ENCODE measurements around the gene UBE2N.
"Not testable (repeated sequence)": the region's sequence is repeated elsewhere in the genome, so short reads cannot be mapped to it uniquely, and the experiment has no call there.

The UBE2N gene

GRCh38 chr12:93442411-93443340 is 929 bp upstream of the UBE2N start:
- no peak for DNase-seq

GRCh38 chr12:93441081-93441616 is 598 bp downstream of the UBE2N start:
- DNase-seq: no peak

DNA sequence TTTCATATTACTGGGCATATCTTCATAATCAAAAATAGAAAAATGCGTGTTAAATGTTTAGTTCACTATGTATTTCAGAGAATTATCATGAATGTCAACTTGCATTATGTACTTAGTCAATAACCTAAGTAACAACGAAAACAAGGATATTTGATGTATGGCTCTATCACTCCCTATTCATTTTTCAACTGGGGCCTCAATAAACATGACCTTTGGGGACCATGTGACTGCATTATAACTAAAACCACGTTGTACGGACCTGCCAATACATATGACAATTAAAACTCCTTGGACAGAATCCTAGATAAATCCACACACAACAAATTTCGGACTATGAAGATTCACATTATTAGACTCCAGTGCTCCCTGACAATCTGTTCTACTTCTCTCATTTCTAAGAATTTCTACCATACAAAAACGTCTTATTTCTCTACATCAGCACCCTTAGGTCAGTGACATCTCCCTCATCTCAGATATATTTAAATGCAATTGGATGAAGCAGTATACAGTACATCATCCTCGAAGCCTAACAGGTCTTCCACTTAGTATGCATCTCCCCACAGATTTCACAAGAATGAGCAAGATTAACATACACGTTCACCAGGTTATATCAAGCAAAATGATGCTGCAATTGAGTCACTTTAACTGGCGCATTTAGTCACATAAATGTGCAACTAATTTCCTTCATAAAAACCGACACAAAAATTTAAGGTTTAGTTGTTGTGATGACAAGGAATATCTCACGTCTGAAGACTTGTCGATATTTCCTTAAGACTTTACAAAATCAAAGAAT is 1.5 kb downstream of the UBE2N start:
- DNase-seq: no peak

DNA sequence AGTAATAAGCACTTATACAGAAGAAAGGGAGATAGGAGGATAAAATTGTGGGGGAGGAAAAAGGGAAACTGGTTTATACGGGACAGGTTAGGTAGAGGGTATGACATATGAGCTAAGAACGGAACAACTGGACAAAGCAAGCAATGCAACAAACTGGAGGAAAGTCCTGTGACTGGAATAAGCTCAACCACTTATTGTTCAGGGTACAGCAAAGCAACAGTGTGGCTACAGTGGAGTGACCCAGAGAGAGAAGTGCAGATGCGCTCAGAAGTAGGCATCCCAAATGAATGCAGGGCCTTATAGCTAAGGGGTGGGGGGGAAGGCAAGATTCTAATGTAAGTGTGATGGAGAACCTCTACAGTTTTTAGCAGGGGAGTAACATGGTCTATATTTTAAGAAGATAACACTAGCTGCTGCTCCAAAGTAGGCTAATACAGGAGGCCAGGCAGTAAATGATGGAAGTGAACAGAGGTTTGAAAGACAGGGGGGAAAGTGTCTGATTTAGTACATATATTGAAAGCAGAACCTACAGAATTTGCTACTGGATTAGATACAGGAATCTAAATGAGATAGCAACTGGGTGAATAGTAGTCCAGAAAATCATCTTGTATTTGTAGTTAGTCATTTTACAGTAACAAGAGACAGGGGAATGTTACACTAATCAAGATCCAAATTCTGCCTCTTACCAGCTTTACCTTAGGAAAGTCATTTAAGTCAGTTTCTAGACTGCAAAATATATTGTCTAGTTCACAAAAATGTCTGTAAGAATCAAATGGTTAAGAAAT is 3.3 kb downstream of the UBE2N start:
- no peak for DNase-seq

- DNase-seq: no peak
Observed at GRCh38 chr12:93434256-93434865, 7.4 kb downstream of the UBE2N start.

GRCh38 chr12:93432031-93432430 is 9.7 kb downstream of the UBE2N start:
- DNase-seq: not testable (repeated sequence)

GRCh38 chr12:93430280-93430679 is 11.5 kb downstream of the UBE2N start:
- DNase-seq: no peak

DNA sequence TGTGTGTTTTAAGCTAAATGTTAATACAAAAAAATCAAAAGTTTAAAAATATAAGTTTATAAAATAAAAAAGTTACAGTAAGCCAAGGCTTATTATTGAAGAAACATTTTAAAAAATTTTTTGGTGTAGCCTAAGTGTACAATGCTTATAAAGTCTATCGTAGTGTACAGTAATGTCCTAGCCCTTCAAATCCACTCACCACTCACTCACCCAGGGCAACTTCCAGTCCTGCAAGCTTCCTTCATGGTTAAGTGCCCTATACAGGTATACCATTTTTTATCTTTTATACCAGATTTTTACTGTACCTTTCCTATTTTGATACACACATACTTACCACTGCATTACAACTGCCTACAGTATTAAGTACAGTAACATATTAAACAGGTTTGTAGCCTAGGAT is 11.9 kb downstream of the UBE2N start:
- no peak for DNase-seq

- DNase-seq: no peak
Observed at GRCh38 chr12:93429448-93429847, 12.3 kb downstream of the UBE2N start.

GRCh38 chr12:93427779-93428564 is 13.8 kb downstream of the UBE2N start:
- DNase-seq: no peak

DNA sequence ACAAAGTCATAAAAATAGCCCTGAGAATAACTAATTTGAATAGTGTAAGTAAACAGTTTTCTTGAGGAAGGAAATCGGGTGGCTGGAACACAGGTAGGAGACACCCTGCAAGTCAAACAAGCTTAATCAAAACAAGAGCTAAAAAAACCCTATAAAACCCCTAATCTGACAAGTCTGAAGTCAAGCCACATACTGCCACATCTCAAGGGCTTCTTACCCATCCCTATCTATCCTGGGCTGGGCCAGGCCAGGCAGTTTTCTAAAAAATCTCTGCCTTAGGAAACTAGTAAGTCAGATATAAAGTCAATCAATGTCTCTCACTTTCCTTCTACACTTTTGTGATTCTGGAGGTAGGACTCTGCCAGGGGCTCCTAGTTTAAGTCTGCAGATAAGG is 15.3 kb downstream of the UBE2N start:
- DNase-seq: no peak

DNA sequence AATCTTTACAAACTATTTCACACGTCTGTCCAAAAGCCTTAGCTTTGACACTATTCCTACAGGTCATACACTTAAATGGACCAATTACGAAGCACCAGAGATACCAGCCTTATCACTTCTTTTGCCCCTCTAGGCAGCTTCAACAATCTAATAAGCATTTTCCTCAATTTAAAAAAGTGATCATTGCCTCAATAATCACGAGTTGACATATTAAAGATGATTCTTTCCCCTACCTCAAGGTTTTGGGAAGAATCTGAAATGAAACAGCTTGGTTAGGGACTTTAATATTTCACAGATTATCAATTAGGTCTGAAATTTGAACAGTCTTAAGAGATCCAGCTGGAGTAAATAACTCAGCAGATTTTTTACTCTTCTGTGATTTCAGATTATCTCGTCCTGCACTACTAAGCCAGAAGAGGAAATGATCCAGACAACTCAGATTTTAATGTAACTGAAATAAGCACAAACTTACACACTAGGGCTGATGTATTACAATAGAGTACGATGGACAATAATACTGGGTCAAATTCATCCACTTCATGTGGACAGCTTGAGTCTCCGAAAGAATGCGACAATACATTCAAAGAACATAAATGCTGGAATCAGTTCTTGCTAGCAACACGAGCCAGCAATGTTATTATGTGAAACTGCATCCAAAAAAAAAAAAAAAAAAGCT is 15.9 kb downstream of the UBE2N start:
- no peak for DNase-seq

- DNase-seq: no peak
Observed at GRCh38 chr12:93422050-93422449, 19.7 kb downstream of the UBE2N start.

DNA sequence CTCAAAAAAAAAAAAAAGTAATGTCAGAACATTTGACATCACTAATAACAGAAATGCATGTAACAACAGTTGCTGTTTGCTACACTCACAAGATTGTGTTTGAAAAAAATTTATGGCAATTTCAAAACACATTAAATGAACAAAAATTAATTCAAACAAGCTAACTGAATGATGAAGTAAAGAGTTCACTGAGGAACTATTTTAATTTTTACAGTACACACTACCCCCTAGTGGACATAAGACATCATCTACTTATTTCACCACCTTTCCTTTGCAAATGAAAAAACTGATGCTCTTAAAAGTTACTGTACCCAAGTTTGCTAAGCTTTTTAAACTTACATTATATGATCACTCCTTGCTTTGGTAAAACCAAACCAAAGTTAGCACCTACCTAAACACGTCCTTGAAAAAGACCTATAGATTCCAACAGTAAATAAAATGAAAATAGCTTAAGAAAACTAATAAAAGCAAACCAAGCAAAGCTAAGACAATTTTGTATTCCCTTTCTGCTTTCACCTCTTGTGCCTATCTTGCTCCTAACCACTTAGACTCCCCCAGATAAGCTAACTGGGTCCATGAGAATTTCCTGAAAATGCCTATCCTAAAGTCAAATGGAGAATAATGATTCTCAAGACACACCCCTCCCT is 22.2 kb downstream of the UBE2N start:
- DNase-seq: peak in 1 of 2 experiments; percentile 11

- DNase-seq: no peak
Observed at GRCh38 chr12:93417967-93418480, 23.7 kb downstream of the UBE2N start.

GRCh38 chr12:93415723-93416464 is 25.9 kb downstream of the UBE2N start:
- DNase-seq: no peak

- DNase-seq: no peak
Observed at GRCh38 chr12:93413064-93413463, 28.7 kb downstream of the UBE2N start.

- not testable (repeated sequence) for DNase-seq
Observed at GRCh38 chr12:93412396-93412795, 29.4 kb downstream of the UBE2N start.

GRCh38 chr12:93411060-93411459 is 30.7 kb downstream of the UBE2N start:
- not testable (repeated sequence) for DNase-seq
